HepG2 (cell line): Measurements from ENCODE around the gene DAG1. TPM values are rescaled to one million over a fixed set of nuclear protein-coding genes. Genes with fewer than 3 reads are reported as not detected.

Experiments used
- KDM3A ChIP-seq: IDR thresholded peaks from 2 replicates; pipeline ENCODE4 v1.6.1; 2018; ENCODE audit warnings: low read depth, missing compliant biosample characterization
- MAFG ChIP-seq: sonication (generic); formaldehyde crosslinking; IDR thresholded peaks from 2 replicates; pipeline ENCODE4 v1.5.1; 2020; ENCODE audit warnings: mild to moderate bottlenecking, missing genetic modification reagents
- NFRKB ChIP-seq: fragments of 450-650 bp; IDR thresholded peaks from 2 replicates; pipeline ENCODE4 v1.6.1; 2017
- NR2F1 ChIP-seq, 2 experiments: fragments of 450-650 bp in 1 of 2; formaldehyde crosslinking in 1 of 2; IDR thresholded peaks; 2 replicates each; pipeline versions ENCODE4 v1.5.0 to v1.6.1; 2016 to 2020; ENCODE audit warnings: mild to moderate bottlenecking in 1 of 2, missing compliant biosample characterization in 1 of 2, missing genetic modification reagents in 1 of 2, moderate library complexity in 1 of 2
- RNF2 ChIP-seq: fragments of 450-650 bp; conservative IDR thresholded peaks from 2 replicates; pipeline ENCODE4 v1.6.1; 2016; ENCODE audit warnings: low read depth
- ZKSCAN1 ChIP-seq: fragments of 150-350 bp; IDR thresholded peaks from 2 replicates; pipeline ENCODE4 v1.6.1; 2014; ENCODE audit warnings: low read length
- ZNF354B ChIP-seq: sonication (generic); formaldehyde crosslinking; IDR thresholded peaks from 2 replicates; pipeline ENCODE4 v1.8.0; 2022; ENCODE audit warnings: mild to moderate bottlenecking, missing genetic modification reagents
- ZNF589 ChIP-seq: sonication (generic); formaldehyde crosslinking; conservative IDR thresholded peaks from 2 replicates; pipeline ENCODE4 v1.8.0; 2022; ENCODE audit warnings: mild to moderate bottlenecking, moderate library complexity, missing genetic modification reagents
- ZNF605 ChIP-seq: sonication (generic); formaldehyde crosslinking; IDR thresholded peaks from 2 replicates; pipeline ENCODE4 v1.8.0; 2022; ENCODE audit warnings: mild to moderate bottlenecking, missing genetic modification reagents
- ZNF746 ChIP-seq: sonication (generic); formaldehyde crosslinking; IDR thresholded peaks from 2 replicates; pipeline ENCODE4 v1.8.0; 2022; ENCODE audit warnings: mild to moderate bottlenecking, missing genetic modification reagents
- ZNF883 ChIP-seq: sonication (generic); formaldehyde crosslinking; IDR thresholded peaks from 2 replicates; pipeline ENCODE4 v1.5.1; 2020; ENCODE audit warnings: mild to moderate bottlenecking, missing genetic modification reagents; ENCODE audit errors: not compliant biosample characterization
- polyA plus RNA-seq, 8 experiments: library from polyadenylated mRNA; depleted of rRNA in 3 of 8; stranded (reverse) in 7 of 8; unstranded in 1 of 8; fragments of >200 nt; fragmentation: Illumina TruSeq in 4 of 8; extraction: Trizol in 4 of 8; gene quantifications; 2 replicates each; pipeline versions ENCODE4 v1.2.1 to v1.2.3, GENCODE V29; 2011 to 2016; ENCODE audit warnings: low read depth in 4 of 8, missing spikeins in 1 of 8, mixed read lengths in 1 of 8; ENCODE audit not compliant: insufficient read depth in 1 of 8
- total RNA-seq, 5 experiments: library from RNA; depleted of rRNA; stranded (reverse); fragments of >200 nt; fragmentation: Illumina TruSeq; extraction: Trizol; gene quantifications; 2 replicates each; pipeline ENCODE4 v1.2.3, GENCODE V29; 2016; ENCODE audit warnings: low read depth in 1 of 5
- TF ChIP-seq, protein P1 (sequence below): sonication (generic); formaldehyde crosslinking; IDR thresholded peaks from 2 replicates; pipeline ENCODE4 v1.9.0; 2021; ENCODE audit warnings: mild to moderate bottlenecking, missing genetic modification reagents
- TF ChIP-seq, protein P2 (sequence below): sonication (generic); formaldehyde crosslinking; IDR thresholded peaks from 2 replicates; pipeline ENCODE4 v1.4.0; 2020; ENCODE audit warnings: low read depth, mild to moderate bottlenecking, missing genetic modification reagents
- TF ChIP-seq, protein P3 (sequence below): sonication (generic); formaldehyde crosslinking; IDR thresholded peaks from 2 replicates; pipeline ENCODE4 v1.5.0; 2020; ENCODE audit warnings: mild to moderate bottlenecking, missing genetic modification reagents
- TF ChIP-seq, protein P4 (sequence below): sonication (generic); formaldehyde crosslinking; IDR thresholded peaks from 2 replicates; pipeline ENCODE4 v1.4.0; 2020; ENCODE audit warnings: missing genetic modification reagents
- TF ChIP-seq, protein P5 (sequence below): sonication (generic); formaldehyde crosslinking; IDR thresholded peaks from 2 replicates; pipeline ENCODE4 v1.4.0; 2020; ENCODE audit warnings: mild to moderate bottlenecking, missing genetic modification reagents

DAG1 gene
- total and polyA plus RNA-seq, 2 of the 13 experiments (the other 11 are each of a cell fraction or from before 2014, with no cell fraction given), result 47.3 to 50.4 TPM

DNA sequence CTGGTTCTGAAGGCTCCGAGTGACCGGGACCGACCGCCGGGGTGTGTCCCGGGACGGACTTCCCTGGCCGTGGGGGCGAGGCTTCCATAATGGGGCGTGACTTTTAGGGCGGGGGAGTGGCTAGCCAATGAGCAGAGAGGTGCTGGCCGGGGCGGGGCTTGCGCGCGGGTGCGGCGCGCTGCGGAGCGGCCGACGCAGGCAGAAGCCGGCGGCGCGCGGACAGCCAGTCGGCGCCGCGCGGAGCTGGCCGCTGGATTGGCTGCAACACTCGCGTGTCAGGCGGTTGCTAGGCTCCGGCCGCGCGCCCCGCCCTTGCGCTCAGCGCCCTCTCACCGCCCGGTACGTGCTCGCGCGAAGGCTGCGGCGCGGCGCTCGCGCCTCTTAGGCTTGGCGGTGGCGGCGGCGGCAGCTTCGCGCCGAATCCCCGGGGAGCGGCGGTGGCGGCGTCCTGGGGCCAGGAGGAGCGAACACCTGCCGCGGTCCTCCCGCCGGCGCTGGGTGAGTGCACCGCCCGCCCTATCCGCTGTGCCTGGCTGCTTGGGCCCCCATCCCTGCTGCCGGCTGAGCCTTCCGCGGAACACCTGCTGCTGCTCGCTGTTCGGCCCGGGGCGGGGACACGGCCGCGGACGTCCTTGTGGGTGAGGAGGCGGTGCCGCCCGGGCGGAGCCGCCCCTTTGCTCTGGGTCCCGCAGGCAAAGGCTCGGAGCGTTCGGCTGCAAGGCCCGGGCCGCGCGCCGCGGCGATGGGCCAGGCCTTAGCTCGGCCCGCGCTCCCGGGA, at the start of gene DAG1 (continued):
- TF ChIP-seq, protein P1, sequence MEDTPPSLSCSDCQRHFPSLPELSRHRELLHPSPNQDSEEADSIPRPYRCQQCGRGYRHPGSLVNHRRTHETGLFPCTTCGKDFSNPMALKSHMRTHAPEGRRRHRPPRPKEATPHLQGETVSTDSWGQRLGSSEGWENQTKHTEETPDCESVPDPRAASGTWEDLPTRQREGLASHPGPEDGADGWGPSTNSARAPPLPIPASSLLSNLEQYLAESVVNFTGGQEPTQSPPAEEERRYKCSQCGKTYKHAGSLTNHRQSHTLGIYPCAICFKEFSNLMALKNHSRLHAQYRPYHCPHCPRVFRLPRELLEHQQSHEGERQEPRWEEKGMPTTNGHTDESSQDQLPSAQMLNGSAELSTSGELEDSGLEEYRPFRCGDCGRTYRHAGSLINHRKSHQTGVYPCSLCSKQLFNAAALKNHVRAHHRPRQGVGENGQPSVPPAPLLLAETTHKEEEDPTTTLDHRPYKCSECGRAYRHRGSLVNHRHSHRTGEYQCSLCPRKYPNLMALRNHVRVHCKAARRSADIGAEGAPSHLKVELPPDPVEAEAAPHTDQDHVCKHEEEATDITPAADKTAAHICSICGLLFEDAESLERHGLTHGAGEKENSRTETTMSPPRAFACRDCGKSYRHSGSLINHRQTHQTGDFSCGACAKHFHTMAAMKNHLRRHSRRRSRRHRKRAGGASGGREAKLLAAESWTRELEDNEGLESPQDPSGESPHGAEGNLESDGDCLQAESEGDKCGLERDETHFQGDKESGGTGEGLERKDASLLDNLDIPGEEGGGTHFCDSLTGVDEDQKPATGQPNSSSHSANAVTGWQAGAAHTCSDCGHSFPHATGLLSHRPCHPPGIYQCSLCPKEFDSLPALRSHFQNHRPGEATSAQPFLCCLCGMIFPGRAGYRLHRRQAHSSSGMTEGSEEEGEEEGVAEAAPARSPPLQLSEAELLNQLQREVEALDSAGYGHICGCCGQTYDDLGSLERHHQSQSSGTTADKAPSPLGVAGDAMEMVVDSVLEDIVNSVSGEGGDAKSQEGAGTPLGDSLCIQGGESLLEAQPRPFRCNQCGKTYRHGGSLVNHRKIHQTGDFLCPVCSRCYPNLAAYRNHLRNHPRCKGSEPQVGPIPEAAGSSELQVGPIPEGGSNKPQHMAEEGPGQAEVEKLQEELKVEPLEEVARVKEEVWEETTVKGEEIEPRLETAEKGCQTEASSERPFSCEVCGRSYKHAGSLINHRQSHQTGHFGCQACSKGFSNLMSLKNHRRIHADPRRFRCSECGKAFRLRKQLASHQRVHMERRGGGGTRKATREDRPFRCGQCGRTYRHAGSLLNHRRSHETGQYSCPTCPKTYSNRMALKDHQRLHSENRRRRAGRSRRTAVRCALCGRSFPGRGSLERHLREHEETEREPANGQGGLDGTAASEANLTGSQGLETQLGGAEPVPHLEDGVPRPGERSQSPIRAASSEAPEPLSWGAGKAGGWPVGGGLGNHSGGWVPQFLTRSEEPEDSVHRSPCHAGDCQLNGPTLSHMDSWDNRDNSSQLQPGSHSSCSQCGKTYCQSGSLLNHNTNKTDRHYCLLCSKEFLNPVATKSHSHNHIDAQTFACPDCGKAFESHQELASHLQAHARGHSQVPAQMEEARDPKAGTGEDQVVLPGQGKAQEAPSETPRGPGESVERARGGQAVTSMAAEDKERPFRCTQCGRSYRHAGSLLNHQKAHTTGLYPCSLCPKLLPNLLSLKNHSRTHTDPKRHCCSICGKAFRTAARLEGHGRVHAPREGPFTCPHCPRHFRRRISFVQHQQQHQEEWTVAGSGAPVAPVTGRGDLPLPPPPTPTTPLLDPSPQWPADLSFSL (CRISPR knock-in tag), result no peak
- TF ChIP-seq, protein P2, sequence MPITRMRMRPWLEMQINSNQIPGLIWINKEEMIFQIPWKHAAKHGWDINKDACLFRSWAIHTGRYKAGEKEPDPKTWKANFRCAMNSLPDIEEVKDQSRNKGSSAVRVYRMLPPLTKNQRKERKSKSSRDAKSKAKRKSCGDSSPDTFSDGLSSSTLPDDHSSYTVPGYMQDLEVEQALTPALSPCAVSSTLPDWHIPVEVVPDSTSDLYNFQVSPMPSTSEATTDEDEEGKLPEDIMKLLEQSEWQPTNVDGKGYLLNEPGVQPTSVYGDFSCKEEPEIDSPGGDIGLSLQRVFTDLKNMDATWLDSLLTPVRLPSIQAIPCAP, result no peak
- no peak for TF ChIP-seq ZNF354B (CRISPR knock-in tag)
- TF ChIP-seq ZNF746 (CRISPR knock-in tag), result no peak; the same call in none of the 2 replicates
- no peak for TF ChIP-seq RNF2
- peak; percentile 75 for TF ChIP-seq ZNF883 (CRISPR knock-in tag)
- TF ChIP-seq, protein P3, sequence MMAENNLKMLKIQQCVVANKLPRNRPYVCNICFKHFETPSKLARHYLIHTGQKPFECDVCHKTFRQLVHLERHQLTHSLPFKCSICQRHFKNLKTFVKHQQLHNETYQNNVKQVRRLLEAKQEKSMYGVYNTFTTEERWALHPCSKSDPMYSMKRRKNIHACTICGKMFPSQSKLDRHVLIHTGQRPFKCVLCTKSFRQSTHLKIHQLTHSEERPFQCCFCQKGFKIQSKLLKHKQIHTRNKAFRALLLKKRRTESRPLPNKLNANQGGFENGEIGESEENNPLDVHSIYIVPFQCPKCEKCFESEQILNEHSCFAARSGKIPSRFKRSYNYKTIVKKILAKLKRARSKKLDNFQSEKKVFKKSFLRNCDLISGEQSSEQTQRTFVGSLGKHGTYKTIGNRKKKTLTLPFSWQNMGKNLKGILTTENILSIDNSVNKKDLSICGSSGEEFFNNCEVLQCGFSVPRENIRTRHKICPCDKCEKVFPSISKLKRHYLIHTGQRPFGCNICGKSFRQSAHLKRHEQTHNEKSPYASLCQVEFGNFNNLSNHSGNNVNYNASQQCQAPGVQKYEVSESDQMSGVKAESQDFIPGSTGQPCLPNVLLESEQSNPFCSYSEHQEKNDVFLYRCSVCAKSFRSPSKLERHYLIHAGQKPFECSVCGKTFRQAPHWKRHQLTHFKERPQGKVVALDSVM (CRISPR knock-in tag), result peak; percentile 58
- no peak for TF ChIP-seq ZKSCAN1
- TF ChIP-seq KDM3A (CRISPR knock-in tag), result no peak
- no peak for TF ChIP-seq MAFG (CRISPR knock-in tag)
- TF ChIP-seq NR2F1 (CRISPR knock-in tag; IDR thresholded peaks at IDR 0.05), result no peak
- TF ChIP-seq, protein P4, sequence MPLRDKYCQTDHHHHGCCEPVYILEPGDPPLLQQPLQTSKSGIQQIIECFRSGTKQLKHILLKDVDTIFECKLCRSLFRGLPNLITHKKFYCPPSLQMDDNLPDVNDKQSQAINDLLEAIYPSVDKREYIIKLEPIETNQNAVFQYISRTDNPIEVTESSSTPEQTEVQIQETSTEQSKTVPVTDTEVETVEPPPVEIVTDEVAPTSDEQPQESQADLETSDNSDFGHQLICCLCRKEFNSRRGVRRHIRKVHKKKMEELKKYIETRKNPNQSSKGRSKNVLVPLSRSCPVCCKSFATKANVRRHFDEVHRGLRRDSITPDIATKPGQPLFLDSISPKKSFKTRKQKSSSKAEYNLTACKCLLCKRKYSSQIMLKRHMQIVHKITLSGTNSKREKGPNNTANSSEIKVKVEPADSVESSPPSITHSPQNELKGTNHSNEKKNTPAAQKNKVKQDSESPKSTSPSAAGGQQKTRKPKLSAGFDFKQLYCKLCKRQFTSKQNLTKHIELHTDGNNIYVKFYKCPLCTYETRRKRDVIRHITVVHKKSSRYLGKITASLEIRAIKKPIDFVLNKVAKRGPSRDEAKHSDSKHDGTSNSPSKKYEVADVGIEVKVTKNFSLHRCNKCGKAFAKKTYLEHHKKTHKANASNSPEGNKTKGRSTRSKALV, result no peak
- TF ChIP-seq NFRKB, result no peak
- no peak for TF ChIP-seq ZNF605 (CRISPR knock-in tag)
- TF ChIP-seq ZNF589 (CRISPR knock-in tag), result no peak
- TF ChIP-seq, protein P5, sequence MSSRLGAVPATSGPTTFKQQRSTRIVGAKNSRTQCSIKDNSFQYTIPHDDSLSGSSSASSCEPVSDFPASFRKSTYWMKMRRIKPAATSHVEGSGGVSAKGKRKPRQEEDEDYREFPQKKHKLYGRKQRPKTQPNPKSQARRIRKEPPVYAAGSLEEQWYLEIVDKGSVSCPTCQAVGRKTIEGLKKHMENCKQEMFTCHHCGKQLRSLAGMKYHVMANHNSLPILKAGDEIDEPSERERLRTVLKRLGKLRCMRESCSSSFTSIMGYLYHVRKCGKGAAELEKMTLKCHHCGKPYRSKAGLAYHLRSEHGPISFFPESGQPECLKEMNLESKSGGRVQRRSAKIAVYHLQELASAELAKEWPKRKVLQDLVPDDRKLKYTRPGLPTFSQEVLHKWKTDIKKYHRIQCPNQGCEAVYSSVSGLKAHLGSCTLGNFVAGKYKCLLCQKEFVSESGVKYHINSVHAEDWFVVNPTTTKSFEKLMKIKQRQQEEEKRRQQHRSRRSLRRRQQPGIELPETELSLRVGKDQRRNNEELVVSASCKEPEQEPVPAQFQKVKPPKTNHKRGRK (CRISPR knock-in tag), result 0 out of 2 replicates have a peak, but pooled peaks have one; percentile 49
